ENCODE data around the gene ZDHHC18.
"Not testable (repeated sequence)": the region's sequence is repeated elsewhere in the genome, so short reads cannot be mapped to it uniquely, and the experiment has no call there.

ZDHHC18 gene

DNA sequence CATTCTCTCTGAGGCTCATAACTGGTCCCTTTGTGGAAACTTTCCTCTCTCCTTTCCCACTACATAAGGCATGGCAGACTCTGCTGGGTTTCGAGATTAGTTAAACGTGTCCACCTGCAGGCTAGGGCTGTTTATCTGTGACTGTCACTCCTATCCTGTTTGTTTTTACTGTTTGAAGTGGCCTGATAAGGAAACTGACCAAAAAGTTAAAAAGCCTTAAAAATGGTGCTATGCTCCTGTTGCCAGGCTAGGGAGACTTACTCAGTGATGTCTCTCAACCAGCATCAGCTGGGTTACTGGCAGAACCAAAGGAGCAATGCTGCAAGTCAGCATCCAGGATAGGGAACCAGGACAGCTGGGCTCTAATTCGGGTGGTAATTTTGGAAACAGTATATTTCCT is 34.9 kb upstream of the ZDHHC18 start:
- DNase-seq (ENCODE audit: low read depth) = no peak

DNA sequence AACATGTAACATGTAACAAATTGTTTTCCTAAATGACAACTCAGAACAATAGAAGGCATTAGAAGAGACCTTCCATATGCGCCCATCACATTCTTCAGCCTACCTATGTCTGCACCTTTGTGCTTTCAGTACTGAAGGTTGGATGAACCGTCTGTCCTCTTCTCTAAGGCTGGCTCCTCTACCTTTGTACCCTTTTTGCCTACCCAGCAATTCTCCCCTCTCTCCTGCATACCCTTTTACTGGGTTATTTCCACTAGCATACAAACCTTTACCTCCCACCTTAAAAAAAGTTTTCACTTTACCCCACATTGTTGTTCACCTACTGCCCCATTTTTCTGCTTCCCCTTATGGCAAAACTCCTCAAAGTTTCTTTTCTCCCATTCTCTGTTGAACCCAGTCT is 33.6 kb upstream of the ZDHHC18 start:
- DNase-seq (ENCODE audit: low read depth) = no peak

DNA sequence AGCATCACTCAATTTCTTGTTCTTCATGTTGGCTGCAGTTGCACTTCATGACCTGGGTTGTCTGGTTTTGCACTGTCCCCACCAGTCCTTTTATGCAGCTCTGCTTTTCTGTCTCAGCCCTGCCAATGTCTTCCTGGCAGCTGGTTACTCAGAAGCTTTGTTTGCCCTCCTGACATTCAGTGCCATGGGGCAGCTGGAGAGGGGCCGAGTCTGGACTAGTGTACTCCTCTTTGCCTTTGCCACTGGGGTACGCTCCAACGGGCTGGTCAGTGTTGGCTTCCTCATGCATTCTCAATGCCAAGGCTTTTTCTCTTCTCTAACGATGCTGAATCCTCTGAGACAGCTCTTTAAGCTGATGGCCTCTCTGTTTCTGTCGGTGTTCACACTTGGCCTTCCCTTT is 32.1 kb upstream of the ZDHHC18 start:
- DNase-seq (ENCODE audit: low read depth) = no peak

DNA sequence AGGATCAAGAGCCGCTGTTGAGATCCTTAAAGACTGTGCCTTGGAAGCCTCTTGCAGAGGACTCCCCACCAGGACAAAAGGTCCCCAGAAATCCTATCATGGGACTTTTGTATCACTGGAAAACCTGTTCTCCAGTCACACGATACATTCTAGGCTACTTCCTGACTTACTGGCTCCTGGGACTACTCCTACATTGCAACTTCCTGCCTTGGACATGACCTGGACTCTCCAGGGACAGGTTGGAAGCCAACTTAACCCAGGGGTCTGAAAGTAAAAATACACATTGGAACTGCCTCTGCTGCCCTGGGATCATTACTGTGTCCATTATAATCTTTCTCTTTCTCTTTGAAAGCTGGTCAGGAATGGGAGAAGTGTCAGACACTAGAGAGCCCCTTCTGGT is 28.9 kb upstream of the ZDHHC18 start:
- DNase-seq (ENCODE audit: low read depth) = no peak

DNA sequence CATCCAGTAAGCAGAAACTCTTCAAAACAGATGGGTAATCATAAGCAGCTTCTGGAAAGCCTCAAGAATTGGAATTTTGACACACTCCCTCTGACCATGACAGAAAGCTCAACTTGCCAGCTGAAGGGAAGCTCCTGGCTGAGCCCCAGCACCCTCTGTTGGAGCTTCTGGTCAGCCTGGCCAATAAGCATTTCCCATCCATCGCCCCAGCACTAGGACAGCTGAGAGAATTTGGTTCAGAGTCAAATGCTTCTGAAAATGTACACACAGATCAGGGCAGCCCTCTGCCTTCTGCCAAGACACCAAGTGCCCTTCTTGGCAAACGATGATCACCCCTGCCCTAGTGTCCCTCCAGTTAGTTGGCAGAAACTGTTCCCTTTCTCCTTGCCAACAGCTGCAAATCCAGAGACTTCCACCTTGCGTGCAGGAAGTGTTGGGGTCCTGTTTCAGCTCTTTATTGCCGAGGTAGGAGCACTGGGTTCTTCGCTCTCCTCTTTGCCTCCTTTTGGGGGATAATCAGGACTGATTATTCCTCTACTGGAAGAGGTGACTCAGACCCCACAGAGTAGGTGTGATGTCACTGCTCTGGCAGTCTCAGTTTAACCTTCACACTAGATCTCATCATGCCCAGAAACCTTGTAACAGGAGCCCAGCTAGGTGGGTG is 26.9 kb upstream of the ZDHHC18 start:
- DNase-seq (ENCODE audit: low read depth) = no peak

DNA sequence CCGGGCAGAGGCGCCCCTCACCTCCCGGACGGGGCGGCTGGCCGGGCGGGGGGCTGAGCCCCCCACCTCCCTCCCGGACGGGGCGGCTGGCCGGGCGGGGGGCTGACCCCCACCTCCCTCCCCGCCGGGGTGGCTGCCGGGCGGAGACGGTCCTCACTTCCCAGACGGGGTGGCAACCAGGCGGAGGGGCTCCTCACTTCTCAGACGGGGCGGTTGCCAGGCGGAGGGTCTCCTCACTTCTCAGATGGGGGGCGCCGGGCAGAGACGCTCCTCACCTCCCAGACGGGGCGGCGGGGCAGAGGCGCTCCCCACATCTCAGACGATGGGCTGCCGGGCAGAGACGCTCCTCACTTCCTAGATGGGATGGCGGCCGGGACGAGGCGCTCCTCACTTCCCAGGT is 22.6 kb upstream of the ZDHHC18 start:
- DNase-seq (ENCODE audit: low read depth) = not testable (repeated sequence)

DNA sequence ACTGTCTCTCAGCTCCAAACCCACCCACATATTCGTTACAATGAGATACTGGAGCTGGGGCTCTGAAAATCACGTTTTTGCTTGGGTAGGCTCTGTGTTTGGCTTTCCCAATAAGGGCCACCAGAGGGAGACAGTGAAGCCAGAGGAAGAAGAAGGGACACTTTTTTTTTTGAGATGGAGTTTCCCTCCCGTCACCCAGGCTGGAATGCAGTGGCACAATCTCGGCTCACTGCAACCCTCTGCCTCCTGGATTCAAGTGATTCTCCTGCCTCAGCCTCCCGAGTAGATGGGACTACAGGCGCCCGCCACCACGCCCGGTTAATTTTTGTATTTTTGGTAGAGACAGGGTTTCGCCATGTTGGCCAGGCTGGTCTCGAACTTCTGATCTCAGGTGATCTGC is 16.4 kb upstream of the ZDHHC18 start:
- DNase-seq (ENCODE audit: low read depth) = peak; percentile 54

DNA sequence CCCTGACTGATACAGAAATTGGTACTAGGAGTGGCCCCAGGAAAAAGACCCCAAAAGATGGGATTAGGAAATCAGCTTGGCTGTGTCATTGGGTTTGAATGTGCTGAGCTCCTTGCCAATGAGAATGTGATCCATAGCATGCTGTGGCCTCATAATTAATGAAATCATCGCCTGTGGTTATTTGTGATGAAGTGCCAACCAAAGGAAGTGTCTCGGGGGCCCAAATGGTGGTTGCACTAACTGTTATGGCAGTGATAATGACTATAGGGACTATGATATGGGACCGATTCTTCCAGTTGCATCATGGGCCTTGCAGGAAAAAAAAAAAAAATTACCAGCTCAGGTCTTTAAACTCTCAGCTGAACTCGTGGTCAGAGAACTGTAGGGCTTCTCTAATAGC is 15.4 kb upstream of the ZDHHC18 start:
- DNase-seq (ENCODE audit: low read depth) = no peak

DNA sequence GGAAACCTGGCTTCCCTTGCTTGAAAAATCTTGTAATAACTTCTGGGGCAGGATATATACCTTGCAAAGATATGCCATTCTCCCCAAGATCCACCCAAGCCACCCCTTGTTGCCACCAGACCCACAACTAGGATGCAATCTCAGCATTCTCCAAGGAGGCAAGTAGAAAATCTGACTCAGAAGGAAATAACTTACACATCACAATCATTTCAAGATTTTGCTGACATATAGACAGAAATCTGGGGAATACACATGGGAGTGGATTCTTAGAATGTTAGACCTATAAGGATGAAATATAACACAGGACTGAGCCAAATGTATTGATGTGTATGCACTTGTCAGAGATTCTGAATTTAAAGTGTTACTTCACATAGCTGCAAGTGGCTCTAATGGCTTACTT is 14.8 kb upstream of the ZDHHC18 start:
- DNase-seq (ENCODE audit: low read depth) = no peak

DNA sequence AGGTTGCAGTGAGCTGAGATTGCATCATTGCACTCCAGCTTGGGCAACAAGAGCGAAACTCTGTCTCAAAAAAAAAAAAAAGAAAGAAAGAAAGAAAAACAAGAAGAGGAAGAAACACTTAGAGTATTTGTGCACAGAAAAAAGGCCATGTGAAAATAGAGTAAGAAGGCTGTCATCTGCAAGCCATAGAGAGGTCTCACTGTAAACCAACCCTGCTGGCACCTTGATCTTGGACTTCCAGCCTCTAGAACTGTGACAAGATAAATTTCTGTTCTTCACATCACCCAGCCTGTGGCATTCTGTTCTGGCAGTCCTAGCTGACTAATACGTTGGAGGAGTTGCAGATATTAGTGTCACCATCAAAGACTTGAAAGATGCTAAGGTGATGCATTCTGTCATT is 12.1 kb upstream of the ZDHHC18 start:
- DNase-seq (ENCODE audit: low read depth) = no peak

DNA sequence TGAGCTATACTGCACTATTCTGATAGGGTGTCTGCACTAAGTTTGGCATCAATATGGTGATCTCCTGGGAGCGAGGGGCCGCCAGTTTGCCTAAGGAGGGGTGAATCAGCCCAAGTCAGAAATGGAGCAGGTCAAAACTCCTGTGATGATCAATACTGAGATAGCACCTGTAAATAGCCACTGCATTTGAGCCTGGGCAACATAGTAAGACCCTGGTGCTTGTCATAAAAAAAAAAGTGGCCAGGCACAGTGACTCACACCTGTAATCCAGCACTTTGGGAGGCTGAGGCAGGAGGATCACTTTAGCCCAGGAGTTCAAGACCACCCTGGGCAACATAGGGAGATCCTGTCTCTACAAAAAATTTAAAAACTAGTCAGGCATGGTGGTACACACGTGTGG is 11.6 kb upstream of the ZDHHC18 start:
- no peak for DNase-seq (ENCODE audit: low read depth)

DNA sequence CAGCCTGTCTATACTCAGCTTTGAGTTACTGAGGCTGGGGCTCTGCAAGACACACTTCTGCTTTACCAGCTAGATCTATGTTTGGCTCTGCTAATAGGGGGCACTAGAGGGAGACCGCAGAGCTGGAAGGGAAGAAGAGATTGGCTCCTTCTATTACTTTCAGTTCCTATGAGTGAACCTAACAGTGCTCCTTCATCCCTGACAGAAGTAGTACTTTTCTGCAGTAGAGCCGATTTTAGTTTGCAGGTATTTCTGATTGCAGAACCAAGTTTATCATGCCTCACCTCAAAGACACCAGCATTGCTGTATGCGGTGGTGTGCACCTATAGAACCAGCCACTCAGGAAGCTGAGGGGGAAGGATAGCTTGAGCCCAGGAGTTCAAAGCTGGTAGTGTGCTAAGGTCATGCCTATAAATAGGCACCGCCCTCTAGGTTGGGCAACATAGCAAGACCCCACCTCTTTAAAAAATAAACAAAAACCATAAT is 5.7 kb upstream of the ZDHHC18 start:
- DNase-seq (ENCODE audit: low read depth) = no peak

DNA sequence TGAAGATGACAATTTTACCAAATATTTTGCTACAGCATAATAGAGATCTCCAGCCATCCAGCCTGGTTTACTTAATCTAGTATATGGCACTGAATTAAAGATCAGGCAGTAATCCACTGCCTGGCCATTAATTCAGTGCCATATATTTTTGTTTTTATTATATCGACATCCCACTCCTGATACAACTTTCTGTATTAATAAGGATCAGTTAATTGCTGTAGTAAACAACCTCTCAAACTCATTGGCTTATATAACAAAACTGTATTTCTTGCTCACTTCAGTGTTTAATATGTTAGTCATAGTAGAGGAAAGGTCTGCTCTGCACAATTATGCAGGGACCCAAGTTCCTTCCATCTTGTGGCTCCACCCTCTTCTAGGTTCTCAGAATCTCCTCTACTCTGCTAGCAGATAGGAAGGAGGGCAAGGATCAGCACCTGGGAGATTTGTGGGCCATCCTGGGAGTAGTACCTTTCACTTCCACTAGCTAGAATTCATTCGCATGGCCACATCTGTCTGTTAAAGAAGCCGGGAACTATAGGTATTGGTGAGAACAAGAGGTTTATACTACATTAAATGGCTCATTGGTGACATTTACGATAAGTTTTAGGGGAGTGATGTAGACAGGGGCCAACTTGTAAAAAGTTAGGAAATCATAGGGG is 3.6 kb upstream of the ZDHHC18 start:
- DNase-seq (ENCODE audit: low read depth) = no peak

DNA sequence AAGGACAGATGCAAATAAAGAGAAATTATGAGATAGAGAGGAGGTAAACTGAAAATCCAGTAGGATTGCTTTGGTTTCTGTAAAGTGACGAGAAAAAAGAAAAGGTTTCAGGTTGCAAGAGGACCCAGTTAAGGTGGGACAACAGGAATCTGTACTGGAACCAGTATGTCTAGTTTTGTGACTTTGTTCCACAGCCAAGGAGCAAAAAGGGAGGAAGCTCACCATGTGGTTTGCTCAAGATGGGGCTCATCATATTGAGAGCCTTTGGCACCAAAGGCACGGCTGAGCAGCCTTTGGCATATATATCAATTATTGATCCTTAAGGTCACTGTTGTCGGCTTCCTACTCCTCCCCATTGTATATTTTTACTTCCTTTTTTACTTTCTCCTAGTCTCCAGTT is 1.8 kb upstream of the ZDHHC18 start:
- DNase-seq (ENCODE audit: low read depth) = no peak

DNA sequence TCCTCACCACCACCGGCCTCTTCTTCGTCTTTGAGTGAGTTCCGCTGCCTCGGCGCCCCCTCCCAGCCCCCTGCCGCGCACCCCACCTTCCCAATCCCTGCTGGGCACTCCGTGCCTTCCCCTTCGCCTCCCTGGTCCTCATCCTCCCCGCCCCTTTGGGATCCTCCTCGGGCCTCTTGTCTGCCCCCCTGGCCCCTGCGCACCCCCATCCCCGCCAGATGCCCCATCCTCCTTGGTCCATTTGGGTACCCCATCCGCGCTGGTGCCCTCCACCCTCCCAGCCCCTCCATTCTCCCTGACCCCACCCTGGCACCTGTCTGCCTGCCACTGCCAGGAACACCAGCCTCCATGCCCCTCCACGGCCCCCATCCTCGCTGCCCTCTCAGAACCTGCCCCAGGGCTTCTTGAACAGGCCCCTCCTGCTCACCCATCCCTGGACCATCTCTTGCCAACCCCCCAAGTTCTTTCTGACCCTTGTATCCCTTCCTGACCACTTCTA is 667 bp downstream of the ZDHHC18 start:
- DNase-seq (ENCODE audit: low read depth) = no peak

DNA sequence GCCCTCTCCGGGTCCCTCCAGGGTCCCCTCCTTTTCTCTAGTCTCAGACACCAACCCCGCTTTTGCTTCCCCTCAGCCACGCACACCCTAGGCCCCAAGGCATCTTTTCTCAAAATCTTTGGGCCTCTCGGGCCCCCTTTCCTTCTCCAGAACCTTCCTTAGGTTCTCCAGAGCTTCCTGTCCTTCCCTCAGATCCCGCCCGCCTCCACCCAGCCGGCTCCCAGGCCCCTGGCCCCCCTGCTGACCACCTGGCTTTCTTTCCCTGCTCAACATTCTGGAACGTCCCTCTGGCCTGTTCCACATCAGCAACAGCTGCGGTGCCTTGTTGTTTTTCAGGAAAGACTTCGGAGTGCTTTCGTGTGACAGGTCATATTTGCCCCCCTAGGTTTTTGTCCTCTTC is 1.2 kb downstream of the ZDHHC18 start:
- DNase-seq (ENCODE audit: low read depth) = no peak

DNA sequence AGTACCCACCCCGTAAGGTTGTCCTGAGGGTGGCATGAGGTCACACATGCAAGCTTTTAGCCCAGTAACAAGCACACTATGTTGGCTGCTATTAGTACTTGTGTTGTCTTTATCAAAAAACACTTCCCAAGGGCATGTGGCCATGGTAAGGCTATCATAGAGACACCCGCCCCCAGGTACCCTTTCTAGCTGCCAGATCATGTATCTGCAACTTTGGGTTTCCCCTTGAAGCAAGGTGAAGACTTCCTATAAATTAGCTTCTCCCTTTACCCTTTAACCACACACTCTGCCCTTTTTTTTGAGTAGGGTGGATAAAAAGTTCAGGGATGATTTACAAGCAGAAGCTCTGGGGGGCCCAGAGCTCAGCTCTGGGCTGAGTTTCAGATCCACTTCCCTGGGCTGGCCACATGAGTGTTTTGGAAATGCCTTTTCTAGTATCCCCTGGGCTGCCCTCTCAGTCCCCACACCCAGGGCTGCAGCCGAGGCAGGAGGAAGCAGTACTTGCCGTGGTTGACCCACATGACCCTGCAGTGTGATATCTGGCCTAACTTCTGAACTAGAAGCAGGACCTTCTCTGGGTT is 2.0 kb downstream of the ZDHHC18 start:
- DNase-seq (ENCODE audit: low read depth) = peak; percentile 16

DNA sequence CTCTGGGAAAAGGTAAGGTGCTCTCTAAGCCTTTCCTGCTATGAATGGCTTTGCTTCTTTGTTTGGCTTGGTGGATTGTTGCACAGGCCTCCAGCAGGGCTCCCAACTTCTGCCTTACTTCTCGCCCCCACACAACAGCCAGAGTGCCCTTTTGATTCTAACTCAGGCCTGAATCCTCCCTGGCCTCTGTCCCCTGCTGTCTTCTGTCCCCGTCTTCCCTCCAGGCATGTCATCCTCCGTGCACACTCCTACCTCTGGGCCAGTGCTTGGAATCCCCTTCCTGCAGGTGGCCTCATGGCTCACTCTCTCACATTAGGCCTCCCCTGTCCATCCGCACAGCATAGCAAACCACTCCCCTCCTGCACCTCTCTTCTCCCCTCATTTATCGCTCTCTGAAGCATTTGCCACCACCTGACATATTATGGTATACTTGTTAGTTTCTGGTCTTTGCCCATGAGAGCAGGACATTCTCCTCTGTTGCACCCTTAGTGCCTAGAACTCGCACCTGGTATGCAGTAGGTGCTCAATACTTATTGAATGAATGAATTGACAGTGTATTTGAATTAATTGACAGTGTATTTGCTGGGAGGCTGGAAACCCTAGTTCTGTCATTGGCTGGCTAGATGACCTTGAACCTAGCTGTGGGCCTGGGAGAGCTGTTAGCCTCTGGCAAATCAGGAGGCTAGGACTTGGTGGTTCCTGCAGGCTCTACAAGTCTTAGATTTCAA is 2.9 kb downstream of the ZDHHC18 start:
- no peak for DNase-seq (ENCODE audit: low read depth)

DNA sequence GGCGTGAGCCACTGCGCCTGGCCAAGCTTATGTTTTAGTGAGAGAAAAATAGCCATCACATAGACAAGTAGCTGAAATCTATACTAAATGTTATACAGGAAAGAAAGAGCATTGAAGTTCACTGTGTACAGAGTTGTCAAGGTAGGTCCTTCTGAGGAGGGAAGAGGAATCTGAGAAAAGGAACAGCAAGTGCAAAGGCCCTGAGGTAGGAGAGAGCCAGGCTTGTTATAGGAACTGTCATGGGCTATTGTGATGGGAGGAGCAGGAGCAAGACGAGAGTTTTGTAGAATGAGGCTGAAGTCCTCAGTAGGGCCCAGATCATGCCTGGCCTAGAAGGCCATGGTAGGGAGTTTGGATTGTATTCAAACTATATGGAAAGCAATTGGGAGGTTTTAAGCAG is 4.6 kb downstream of the ZDHHC18 start:
- no peak for DNase-seq (ENCODE audit: low read depth)

DNA sequence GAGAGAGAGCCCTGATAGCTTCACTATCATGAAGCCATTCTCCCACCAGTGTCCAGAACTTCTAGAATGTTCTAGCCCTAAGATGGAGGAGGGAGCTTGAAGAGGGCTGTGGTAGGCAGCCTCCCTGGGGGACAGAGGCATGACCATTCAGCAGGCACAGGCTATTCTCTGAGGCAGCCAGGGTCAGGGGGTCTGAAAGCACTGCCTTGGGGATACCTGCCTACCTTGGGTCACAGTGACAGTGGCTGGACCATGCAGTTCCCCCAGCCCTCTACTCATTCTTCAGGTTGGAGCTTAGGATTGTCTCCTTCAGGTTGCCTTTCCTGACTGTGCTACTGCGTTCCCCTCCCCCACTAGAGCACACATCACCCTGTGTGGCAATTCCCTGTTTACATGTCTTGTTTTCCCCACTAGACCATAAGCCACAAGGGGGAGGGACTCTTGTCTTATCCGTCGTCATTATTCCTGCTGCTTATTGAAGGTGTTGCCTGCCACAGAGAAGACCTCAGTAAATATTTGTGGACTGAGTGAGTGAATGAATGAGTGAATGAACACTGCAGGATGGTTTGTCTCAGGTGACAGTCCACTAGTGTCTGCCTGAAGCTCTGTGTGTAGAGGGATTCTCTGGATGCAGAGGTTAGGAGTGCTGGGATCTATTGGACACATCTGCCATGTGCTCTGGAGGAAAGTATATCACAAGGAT is 5.2 kb downstream of the ZDHHC18 start:
- DNase-seq (ENCODE audit: low read depth) = peak; percentile 30

DNA sequence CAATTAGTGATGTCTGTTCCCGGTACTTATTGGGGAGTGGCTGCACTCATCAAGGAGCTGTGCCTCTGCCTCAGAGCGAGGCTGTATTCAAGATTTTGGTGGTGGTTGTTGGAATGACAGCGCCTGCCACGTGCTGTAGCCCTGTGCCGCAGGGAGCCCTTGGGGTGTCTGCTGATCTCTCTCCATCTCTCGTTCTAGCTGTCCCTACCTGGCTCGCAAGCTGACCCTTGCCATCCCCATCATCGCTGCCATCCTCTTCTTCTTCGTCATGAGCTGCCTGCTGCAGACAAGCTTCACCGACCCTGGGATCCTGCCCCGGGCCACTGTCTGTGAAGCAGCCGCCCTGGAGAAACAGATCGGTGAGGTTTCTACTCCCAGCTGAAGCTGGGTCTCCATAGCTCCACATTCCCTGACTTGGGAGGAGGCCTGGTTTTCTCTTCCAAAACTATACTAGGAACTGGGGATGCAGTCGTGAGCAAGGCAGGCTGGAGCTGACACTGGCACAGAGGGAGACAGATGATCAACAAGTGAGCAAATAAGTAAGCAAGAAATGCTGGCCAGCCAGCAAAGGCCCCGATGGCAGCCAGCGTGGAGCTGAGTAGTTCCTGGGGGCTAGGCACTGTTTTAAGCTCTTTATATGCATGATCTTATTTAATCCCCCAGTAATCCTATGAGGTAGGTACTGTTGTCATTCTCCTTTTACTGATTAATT is 5.9 kb downstream of the ZDHHC18 start:
- no peak for DNase-seq (ENCODE audit: low read depth)
